ENCODE data around the gene PFKP.

PFKP gene

DNA sequence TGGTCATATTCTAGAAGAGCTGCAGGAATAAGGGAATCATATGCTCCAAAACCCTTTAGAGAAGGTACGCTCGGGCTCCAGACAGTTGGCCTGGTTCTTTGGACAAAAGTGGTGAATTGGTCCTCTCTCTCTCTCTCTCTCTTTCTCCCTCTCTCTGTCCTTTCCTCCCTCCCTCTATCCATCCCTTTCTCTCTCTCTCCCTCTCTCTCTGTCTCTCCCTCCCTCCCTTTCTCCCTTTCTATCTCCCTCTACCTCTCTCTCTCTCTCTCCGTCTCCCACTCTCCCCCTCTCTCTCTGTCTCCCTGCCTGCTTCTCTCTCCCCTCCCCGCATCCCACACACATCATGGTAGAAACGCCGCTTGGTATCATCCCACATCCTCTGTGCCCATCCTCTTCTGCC is 19.8 kb upstream of the PFKP start:
- TF ChIP-seq, protein P1, sequence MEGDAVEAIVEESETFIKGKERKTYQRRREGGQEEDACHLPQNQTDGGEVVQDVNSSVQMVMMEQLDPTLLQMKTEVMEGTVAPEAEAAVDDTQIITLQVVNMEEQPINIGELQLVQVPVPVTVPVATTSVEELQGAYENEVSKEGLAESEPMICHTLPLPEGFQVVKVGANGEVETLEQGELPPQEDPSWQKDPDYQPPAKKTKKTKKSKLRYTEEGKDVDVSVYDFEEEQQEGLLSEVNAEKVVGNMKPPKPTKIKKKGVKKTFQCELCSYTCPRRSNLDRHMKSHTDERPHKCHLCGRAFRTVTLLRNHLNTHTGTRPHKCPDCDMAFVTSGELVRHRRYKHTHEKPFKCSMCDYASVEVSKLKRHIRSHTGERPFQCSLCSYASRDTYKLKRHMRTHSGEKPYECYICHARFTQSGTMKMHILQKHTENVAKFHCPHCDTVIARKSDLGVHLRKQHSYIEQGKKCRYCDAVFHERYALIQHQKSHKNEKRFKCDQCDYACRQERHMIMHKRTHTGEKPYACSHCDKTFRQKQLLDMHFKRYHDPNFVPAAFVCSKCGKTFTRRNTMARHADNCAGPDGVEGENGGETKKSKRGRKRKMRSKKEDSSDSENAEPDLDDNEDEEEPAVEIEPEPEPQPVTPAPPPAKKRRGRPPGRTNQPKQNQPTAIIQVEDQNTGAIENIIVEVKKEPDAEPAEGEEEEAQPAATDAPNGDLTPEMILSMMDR (IDR thresholded peaks at IDR 0.05), result no peak

DNA sequence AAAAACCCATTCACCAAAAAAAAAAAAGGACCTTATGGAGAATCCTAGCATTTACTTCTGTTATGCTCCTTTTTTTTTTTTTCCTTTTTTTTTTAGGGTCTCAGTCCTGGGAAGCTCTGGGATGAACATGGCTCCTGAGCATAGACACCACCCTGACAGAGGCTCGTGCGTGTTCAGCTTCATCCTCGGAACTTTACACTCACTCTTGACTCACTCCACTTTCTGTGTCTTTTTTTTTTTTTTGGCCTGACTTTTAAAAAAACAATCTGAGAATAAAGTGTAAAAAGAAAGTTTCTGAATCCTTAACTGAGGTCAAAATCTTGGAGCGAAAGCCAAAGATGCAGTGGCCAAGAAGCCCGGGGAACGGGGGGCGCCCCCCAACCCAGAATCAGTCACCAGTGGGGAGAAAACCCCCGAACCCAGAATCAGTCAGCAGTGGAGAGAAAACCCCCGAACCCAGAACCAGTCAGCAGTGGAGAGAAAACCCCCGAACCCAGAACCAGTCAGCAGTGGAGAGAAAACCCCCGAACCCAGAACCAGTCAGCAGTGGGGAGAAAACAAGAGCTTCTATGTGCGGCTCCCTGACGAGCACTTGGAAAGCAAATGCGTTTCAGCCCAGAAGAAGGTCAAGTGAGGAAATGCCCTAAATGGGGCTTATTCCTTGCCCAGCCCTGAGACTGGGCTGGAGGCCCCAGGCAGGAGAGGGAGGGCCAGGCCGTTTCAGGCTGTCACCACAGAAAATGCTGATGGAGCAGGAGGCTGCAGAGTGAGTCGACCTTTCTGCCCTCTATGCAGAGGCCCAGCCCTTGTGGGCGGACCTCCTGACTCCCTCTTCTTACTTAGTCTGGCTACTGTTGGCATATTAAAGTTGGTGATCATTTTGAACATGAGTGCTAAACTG is 19.0 kb upstream of the PFKP start:
- TF ChIP-seq, protein P1 (IDR thresholded peaks at IDR 0.05), result no peak

DNA sequence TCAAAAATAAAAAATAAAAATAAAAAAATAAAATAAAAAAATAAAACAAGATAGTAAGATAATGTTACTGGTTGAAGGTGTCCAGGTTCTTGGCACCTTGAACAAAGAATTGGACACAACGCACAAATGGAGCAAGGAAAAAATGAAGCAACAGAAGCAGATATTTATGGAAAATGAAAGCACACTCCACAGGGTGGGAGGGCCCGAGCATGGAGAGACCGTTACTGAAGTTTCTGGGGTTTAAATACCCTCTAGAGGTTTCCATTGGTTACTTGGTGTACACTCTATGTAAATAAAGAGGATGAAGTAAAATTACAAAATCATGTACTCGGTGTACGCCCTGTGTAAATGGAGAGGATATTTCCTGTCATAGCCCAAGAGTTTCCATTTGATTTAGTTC is 15.7 kb upstream of the PFKP start:
- TF ChIP-seq, protein P1 (IDR thresholded peaks at IDR 0.05), result no peak

DNA sequence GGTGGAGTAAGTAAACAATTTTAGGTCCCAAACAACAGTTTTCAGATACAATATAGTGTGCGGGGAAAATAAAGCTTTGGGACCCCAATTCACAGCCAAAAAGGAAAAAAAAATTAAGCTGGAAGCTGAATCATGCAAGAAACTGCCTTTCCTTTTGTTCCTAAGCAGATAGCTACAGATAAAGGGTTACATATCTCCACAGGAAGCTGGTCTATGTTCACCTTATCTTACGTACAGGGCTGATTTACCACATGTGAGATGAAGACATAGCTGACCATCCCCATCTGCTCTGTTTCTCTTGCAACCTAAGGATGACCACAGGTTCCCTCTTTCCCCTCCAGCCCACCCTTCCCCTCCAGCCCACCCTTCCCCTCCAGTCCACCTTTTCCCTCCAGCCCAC is 14.2 kb upstream of the PFKP start:
- TF ChIP-seq, protein P1 (IDR thresholded peaks at IDR 0.05), result no peak

DNA sequence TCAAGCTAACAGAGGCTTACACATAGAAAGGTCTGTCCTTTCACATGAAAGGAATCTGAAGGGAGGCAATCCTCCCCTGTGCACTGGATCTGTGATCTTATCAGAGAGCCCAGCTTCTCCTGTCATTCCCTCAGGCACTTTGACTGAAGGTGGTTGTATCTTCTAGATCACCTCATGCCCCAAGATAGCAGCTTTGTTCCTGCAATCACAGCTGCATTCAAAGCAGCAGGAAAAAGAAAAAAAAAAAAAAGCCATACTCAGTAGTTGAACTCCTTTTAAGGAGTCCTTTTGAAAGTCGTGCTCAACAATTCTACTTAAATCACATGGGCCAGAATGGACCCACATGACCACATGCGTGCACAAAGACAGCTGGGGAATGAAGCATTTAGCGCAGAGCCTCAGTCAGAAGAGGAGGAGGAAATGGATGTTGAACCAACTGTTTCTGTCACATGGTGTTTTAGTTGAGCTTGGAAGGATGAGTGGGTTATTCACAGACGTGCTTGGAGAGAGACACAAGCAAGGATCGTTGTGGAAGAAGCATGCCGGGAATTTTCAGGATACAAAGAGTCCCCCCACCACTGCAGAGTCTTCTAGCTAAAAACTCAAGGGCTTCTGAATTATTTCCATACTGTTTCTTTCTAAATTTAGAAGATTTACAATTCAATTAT is 13.0 kb upstream of the PFKP start:
- TF ChIP-seq, protein P1 (IDR thresholded peaks at IDR 0.05), result no peak

DNA sequence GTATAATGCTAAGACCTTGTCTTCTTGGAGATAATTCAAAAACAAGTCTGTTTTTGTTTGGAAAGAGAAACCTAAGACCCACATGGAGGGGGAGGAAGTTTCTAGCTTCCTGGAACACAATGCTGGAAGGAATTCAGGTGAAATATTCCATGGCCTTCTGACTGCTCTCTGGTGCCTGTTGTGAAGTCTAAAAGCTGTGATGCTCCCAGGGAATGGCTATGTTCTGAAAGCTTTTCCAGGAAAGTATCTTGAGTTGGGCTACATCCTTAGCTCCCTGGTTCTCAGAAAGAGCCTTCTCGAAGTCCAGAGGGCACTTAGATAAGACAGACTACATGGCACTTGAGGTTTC is 12.5 kb upstream of the PFKP start:
- TF ChIP-seq, protein P1 (IDR thresholded peaks at IDR 0.05), result no peak

DNA sequence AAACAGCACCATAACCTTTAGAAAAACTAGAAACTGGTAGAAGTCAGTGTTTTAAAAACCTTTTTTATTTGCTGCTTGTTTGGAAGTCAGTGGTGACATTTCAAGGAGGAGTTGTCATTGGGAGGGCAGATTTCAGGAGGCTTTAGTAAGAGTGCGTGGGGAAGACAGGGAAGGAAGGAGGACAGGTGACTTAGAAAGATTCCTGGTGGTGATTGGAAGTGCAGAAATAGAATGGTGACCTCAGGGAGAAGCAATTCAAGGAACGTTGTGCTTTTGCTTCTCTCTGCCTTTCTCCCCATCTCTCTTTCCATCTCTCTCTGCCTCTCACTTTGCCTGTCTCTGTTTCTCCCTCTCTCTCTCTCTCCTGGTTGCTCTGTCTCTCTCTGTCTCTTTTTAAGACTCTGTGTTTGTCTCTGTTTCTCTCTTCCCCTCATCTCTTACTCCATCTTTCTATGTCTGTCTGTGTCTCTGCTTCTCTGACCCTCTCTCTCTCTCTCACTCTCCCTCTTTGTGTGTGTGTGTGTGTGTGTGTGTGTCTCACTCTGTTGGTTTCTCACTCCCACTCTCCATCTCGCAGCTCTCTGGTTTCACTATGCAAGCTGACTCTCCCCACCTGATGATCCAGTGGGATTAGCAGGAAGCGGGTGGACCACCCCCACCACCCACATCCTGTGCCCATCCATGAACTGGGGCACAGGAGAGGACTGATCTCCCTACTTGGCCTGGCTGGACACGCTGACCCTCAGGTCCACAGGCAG is 10.9 kb upstream of the PFKP start:
- TF ChIP-seq, protein P1 (IDR thresholded peaks at IDR 0.05), result no peak
